ENCODE data around the gene VAPB. TPM values are rescaled to one million over a fixed set of nuclear protein-coding genes. Genes with fewer than 3 reads are reported as not detected.

The VAPB gene
- total and polyA plus RNA-seq, 4 experiments from 2014 or later, result 27.6 to 40.1 (median 33.0) TPM

GRCh38 chr20:58378704-58379103, 10.3 kb upstream of the VAPB start:
- Mint-ChIP-seq H3K27me3 (peaks cover 23 to 26% of the 10 kb centered on the region in 2 donors), H3K27ac (no peak overlapping the region), H3K9me3 (peaks cover 0 to 24% (median 12%) of the 10 kb centered on the region in 8 donors), H3K4me3 (no peak overlapping the region), H3K36me3 (peaks cover 0 to 9% of the 10 kb centered on the region in 2 donors), H3K4me1 (no peaks in the 10 kb centered on the region)
- no peak overlapping the region for H3K27ac ChIP-seq (ENCODE audit: low read depth, low read length)
- H3K4me3 ChIP-seq (ENCODE audit: low read length in 2 of 2), result no peak overlapping the region
- CTCF ChIA-PET (ENCODE audit: partially characterized antibody), result no interaction called here
- H3K36me3 ChIP-seq (ENCODE audit: insufficient read depth, low read length), result no peaks in the 10 kb centered on the region
- DNase-seq, result no peak
- intact Hi-C loops (cut with micrococcal nuclease), result no loop called here
- POLR2A ChIA-PET (ENCODE audit: partially characterized antibody), result no interaction called here
- no peaks in the 10 kb centered on the region for H3K27me3 ChIP-seq (ENCODE audit: insufficient read depth, low read length)
- H3K9me3 ChIP-seq (ENCODE audit: control insufficient read depth in 1 of 2, low read length in 2 of 2), result no peaks in the 10 kb centered on the region
- H3K4me1 ChIP-seq (ENCODE audit: insufficient read depth, low read length), result no peaks in the 10 kb centered on the region

- DNase-seq, result no peak
- Histone ChIP-seq H3K4me1 (ENCODE audit: insufficient read depth, low read length) (no peaks in the 10 kb centered on the region), H3K27me3 (ENCODE audit: insufficient read depth, low read length) (no peaks in the 10 kb centered on the region), H3K4me3 (ENCODE audit: low read length in 2 of 2) (no peak overlapping the region), H3K36me3 (ENCODE audit: insufficient read depth, low read length) (no peaks in the 10 kb centered on the region), H3K27ac (ENCODE audit: low read depth, low read length) (no peak overlapping the region), H3K9me3 (ENCODE audit: control insufficient read depth in 1 of 2, low read length in 2 of 2) (no peaks in the 10 kb centered on the region)
- Mint-ChIP-seq H3K36me3 (peaks cover 0 to 9% of the 10 kb centered on the region in 2 donors), H3K4me1 (no peaks in the 10 kb centered on the region), H3K4me3 (no peak overlapping the region), H3K9me3 (peaks cover 0 to 24% (median 12%) of the 10 kb centered on the region in 8 donors), H3K27ac (no peak overlapping the region), H3K27me3 (peaks cover 23 to 25% of the 10 kb centered on the region in 2 donors)
- POLR2A ChIA-PET (ENCODE audit: partially characterized antibody), result no interaction called here
- intact Hi-C loops (cut with micrococcal nuclease), result no loop called here
- CTCF ChIA-PET (ENCODE audit: partially characterized antibody), result no interaction called here
Measured at GRCh38 chr20:58381627-58382026, 7.4 kb upstream of the VAPB start.

- H3K27ac Mint-ChIP-seq, result no peak overlapping the region
- CTCF ChIA-PET (ENCODE audit: partially characterized antibody), result no interaction called here
- H3K36me3 ChIP-seq (ENCODE audit: insufficient read depth, low read length), result no peaks in the 10 kb centered on the region
- H3K4me3 ChIP-seq (ENCODE audit: low read length in 2 of 2), result no peak overlapping the region
- no peak overlapping the region for H3K27ac ChIP-seq (ENCODE audit: low read depth, low read length)
- peaks cover 0 to 9% of the 10 kb centered on the region in 2 donors for H3K36me3 Mint-ChIP-seq
- no peaks in the 10 kb centered on the region for H3K4me1 Mint-ChIP-seq
- peaks cover 23 to 25% of the 10 kb centered on the region in 2 donors for H3K27me3 Mint-ChIP-seq
- peaks cover 0 to 24% (median 11%) of the 10 kb centered on the region in 8 donors for H3K9me3 Mint-ChIP-seq
- DNase-seq, result no peak
- POLR2A ChIA-PET (ENCODE audit: partially characterized antibody), result no interaction called here
- H3K9me3 ChIP-seq (ENCODE audit: control insufficient read depth in 1 of 2, low read length in 2 of 2), result no peaks in the 10 kb centered on the region
- H3K4me3 Mint-ChIP-seq, result no peak overlapping the region
- H3K27me3 ChIP-seq (ENCODE audit: insufficient read depth, low read length), result no peaks in the 10 kb centered on the region
- intact Hi-C loops (cut with micrococcal nuclease), result no loop called here
- no peaks in the 10 kb centered on the region for H3K4me1 ChIP-seq (ENCODE audit: insufficient read depth, low read length)
Measured at GRCh38 chr20:58382096-58382495, 6.9 kb upstream of the VAPB start.

DNA sequence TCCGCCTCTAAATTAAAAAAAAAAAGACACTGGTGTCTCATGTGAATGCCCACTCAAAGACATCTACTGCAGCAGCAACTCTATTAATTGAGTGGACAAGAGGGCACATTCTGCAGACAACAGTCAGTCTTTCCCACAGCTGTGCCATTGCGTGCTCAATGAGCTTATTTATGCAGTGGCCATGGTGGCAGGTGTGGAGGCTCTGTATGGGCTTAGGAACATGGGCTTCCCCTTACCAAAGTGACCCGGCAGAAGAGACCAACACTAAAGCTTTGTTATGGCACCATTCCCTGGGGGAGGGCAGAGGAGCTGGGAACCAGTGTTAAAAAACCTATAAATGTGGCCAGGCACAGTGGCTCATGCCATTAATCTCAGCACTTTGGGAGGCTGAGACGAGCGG, 4.2 kb upstream of the VAPB start:
- no peak overlapping the region for H3K27ac ChIP-seq (ENCODE audit: low read depth, low read length)
- peaks cover 13 to 17% of the 10 kb centered on the region in 2 donors for H3K27me3 Mint-ChIP-seq
- H3K4me1 ChIP-seq (ENCODE audit: insufficient read depth, low read length), result peaks cover 6% of the 10 kb centered on the region
- H3K36me3 Mint-ChIP-seq, result peaks cover 2 to 9% of the 10 kb centered on the region in 2 donors
- H3K4me1 Mint-ChIP-seq, result peaks cover 2 to 3% (median 2%) of the 10 kb centered on the region in 4 donors
- H3K9me3 Mint-ChIP-seq, result peaks cover 0 to 24% (median 12%) of the 10 kb centered on the region in 8 donors
- no peak for DNase-seq
- no peaks in the 10 kb centered on the region for H3K36me3 ChIP-seq (ENCODE audit: insufficient read depth, low read length)
- intact Hi-C loops (cut with micrococcal nuclease), result loop anchor here (5.0 kb wide), 1 partner anchor 267 kb away; the partner anchor contains the start of gene STX16
- CTCF ChIA-PET (ENCODE audit: partially characterized antibody), result interaction anchor here (0.8 kb wide), 1 partner anchor 11 kb away, joined by 3 read pairs; no protein-coding TSS in a partner anchor
- POLR2A ChIA-PET (ENCODE audit: partially characterized antibody), result interaction anchor here (1.1 to 1.2 kb wide), 2 partner anchors 264 to 268 kb away, joined by 3 read pairs; no protein-coding TSS in a partner anchor
- no peak overlapping the region for H3K4me3 Mint-ChIP-seq
- H3K4me3 ChIP-seq (ENCODE audit: low read length in 2 of 2), result no peak overlapping the region
- H3K9me3 ChIP-seq (ENCODE audit: control insufficient read depth in 1 of 2, low read length in 2 of 2), result no peaks in the 10 kb centered on the region
- H3K27ac Mint-ChIP-seq, result no peak overlapping the region
- H3K27me3 ChIP-seq (ENCODE audit: insufficient read depth, low read length), result no peaks in the 10 kb centered on the region

GRCh38 chr20:58388028-58388601, 914 bp upstream of the VAPB start:
- POLR2A ChIA-PET (ENCODE audit: partially characterized antibody), result interaction anchor here (0.8 to 2.3 kb wide), 15 partner anchors 10 to 1996 kb away, joined by 3 to 29 read pairs (median 5); partner anchors contain the start of genes AURKA, CSTF1, RAB22A and RBM38
- Mint-ChIP-seq H3K4me1 (peaks cover 25 to 36% (median 32%) of the 10 kb centered on the region in 4 donors), H3K4me3 (peak overlapping the region in 5 of 8 donors; percentile 35 to 91 (median 87)), H3K27ac (peak overlapping the region in 6 of 7 donors; percentile 52 to 98 (median 96)), H3K36me3 (peaks cover 0 to 22% of the 10 kb centered on the region in 2 donors), H3K27me3 (peaks cover 0 to 4% of the 10 kb centered on the region in 2 donors), H3K9me3 (peaks cover 0 to 2% (median 0%) of the 10 kb centered on the region in 8 donors)
- H3K27ac ChIP-seq (ENCODE audit: low read depth, low read length), result peak overlapping the region; percentile 98
- H3K36me3 ChIP-seq (ENCODE audit: insufficient read depth, low read length), result no peaks in the 10 kb centered on the region
- no peaks in the 10 kb centered on the region for H3K9me3 ChIP-seq (ENCODE audit: control insufficient read depth in 1 of 2, low read length in 2 of 2)
- H3K4me1 ChIP-seq (ENCODE audit: insufficient read depth, low read length), result peaks cover 39% of the 10 kb centered on the region
- CTCF ChIA-PET (ENCODE audit: partially characterized antibody), result interaction anchor here (0.6 to 1.4 kb wide), 8 partner anchors 18 to 955 kb away, joined by 3 to 7 read pairs (median 4); partner anchors contain the start of gene STX16
- no peak for DNase-seq
- H3K27me3 ChIP-seq (ENCODE audit: insufficient read depth, low read length), result no peaks in the 10 kb centered on the region
- H3K4me3 ChIP-seq (ENCODE audit: low read length in 2 of 2), result peak overlapping the region in 1 of 2 donors; percentile 30
- intact Hi-C loops (cut with micrococcal nuclease), result loop anchor here (2.0 to 5.0 kb wide), 3 partner anchors 151 to 1995 kb away; partner anchors contain the start of genes AURKA, CSTF1 and STX16

- ChIA-PET POLR2A (ENCODE audit: partially characterized antibody) (interaction anchor here (0.5 to 2.3 kb wide), 23 partner anchors 9 to 1978 kb away, joined by 3 to 29 read pairs (median 5); partner anchors contain the start of genes ATP5F1E, RAB22A, RBM38 and STX16), CTCF (ENCODE audit: partially characterized antibody) (interaction anchor here (0.8 to 1.4 kb wide), 8 partner anchors 13 to 263 kb away, joined by 3 to 7 read pairs (median 4); partner anchors contain the start of gene STX16)
- intact Hi-C loops (cut with micrococcal nuclease), result loop anchor here (1.0 to 5.0 kb wide), 6 partner anchors 80 to 1997 kb away; partner anchors contain the start of genes ATP5F1E, AURKA, CSTF1 and RAB22A
- peak overlapping the region; percentile 98 for H3K27ac ChIP-seq (ENCODE audit: low read depth, low read length)
- peak overlapping the region; percentile 78 to 99 (median 99) for H3K27ac Mint-ChIP-seq
- H3K9me3 ChIP-seq (ENCODE audit: control insufficient read depth in 1 of 2, low read length in 2 of 2), result no peaks in the 10 kb centered on the region
- peaks cover 0 to 30% of the 10 kb centered on the region in 2 donors for H3K36me3 Mint-ChIP-seq
- H3K27me3 ChIP-seq (ENCODE audit: insufficient read depth, low read length), result no peaks in the 10 kb centered on the region
- peaks cover 0 to 2% (median 0%) of the 10 kb centered on the region in 8 donors for H3K9me3 Mint-ChIP-seq
- H3K4me1 Mint-ChIP-seq, result peaks cover 33 to 49% (median 43%) of the 10 kb centered on the region in 4 donors
- peak overlapping the region; percentile 94 to 97 (median 94) for H3K4me3 Mint-ChIP-seq
- peak in 1 of 5 donors; percentile 60 for DNase-seq
- peak overlapping the region; percentile 47 to 58 for H3K4me3 ChIP-seq (ENCODE audit: low read length in 2 of 2)
- H3K27me3 Mint-ChIP-seq, result no peaks in the 10 kb centered on the region
- H3K4me1 ChIP-seq (ENCODE audit: insufficient read depth, low read length), result peaks cover 52% of the 10 kb centered on the region
- no peaks in the 10 kb centered on the region for H3K36me3 ChIP-seq (ENCODE audit: insufficient read depth, low read length)
Measured at GRCh38 chr20:58389324-58389967, 417 bp downstream of the VAPB start.

Measured in CD4-positive, alpha-beta memory T cell (primary cell).